ENCODE results near the gene SLC23A2. TPM values are rescaled to one million over a fixed set of nuclear protein-coding genes. Genes with fewer than 3 reads are reported as not detected.
"Not testable (repeated sequence)": the region's sequence is repeated elsewhere in the genome, so short reads cannot be mapped to it uniquely, and the experiment has no call there.

The SLC23A2 gene
- total RNA-seq, 6 experiments from 2014 or later = 23.4 to 41.1 (median 30.5) TPM

GRCh38 chr20:5008759-5009158, 7.4 kb upstream of the SLC23A2 start:
- H3K27me3 ChIP-seq = no peaks in the 10 kb centered on the region
- no peaks in the 10 kb centered on the region for H3K4me1 ChIP-seq
- 47% methylated on average over 5 of the region's 5 CpGs for WGBS (ENCODE audit: insufficient coverage, low coverage, low lambda C conversion rate, missing lambda C conversion rate)
- TF ChIP-seq POLR2A (IDR thresholded peaks at IDR 0.05) (no peak), CTCF (IDR thresholded peaks at IDR 0.05) (no peak)
- DNase-seq (no peak), ATAC-seq (peak; percentile 36 to 78 (median 60))
- H3K9me3 ChIP-seq = no peaks in the 10 kb centered on the region
- intact Hi-C loops (cut with DNase I) = no loop called here
- no peak overlapping the region for H3K4me3 ChIP-seq
- H3K36me3 ChIP-seq = no peaks in the 10 kb centered on the region
- no peak overlapping the region for H3K27ac ChIP-seq

- H3K27me3 ChIP-seq = no peaks in the 10 kb centered on the region
- H3K27ac ChIP-seq = no peak overlapping the region
- intact Hi-C loops (cut with DNase I) = no loop called here
- WGBS (ENCODE audit: insufficient coverage, low coverage, low lambda C conversion rate, missing lambda C conversion rate) = 69% methylated on average over 4 of the region's 4 CpGs
- H3K4me1 ChIP-seq = no peaks in the 10 kb centered on the region
- no peak overlapping the region for H3K4me3 ChIP-seq
- no peaks in the 10 kb centered on the region for H3K36me3 ChIP-seq
- ATAC-seq (no peak), DNase-seq (no peak)
- TF ChIP-seq POLR2A (IDR thresholded peaks at IDR 0.05) (no peak), CTCF (IDR thresholded peaks at IDR 0.05) (no peak)
- H3K9me3 ChIP-seq = no peaks in the 10 kb centered on the region
Measured at GRCh38 chr20:5005326-5005725, 4.0 kb upstream of the SLC23A2 start.

GRCh38 chr20:5004825-5005224, 3.5 kb upstream of the SLC23A2 start:
- WGBS (ENCODE audit: insufficient coverage, low coverage, low lambda C conversion rate, missing lambda C conversion rate) = 94% methylated on average over 7 of the region's 8 CpGs
- DNase-seq; H3K27me3 ChIP-seq; H3K36me3 ChIP-seq; H3K27ac ChIP-seq; ATAC-seq; H3K4me3 ChIP-seq; H3K4me1 ChIP-seq; H3K9me3 ChIP-seq; intact Hi-C loops (cut with DNase I): not testable (repeated sequence)

- H3K27me3 ChIP-seq = no peaks in the 10 kb centered on the region
- TF ChIP-seq POLR2A (IDR thresholded peaks at IDR 0.05) (no peak), CTCF (IDR thresholded peaks at IDR 0.05) (no peak)
- no peaks in the 10 kb centered on the region for H3K9me3 ChIP-seq
- no peak overlapping the region for H3K4me3 ChIP-seq
- H3K4me1 ChIP-seq = peaks cover 0 to 9% (median 2%) of the 10 kb centered on the region in 4 donors
- intact Hi-C loops (cut with DNase I) = no loop called here
- DNase-seq (no peak), ATAC-seq (no peak)
- H3K27ac ChIP-seq = no peak overlapping the region
- WGBS (ENCODE audit: insufficient coverage, low coverage, low lambda C conversion rate, missing lambda C conversion rate) = 74% methylated on average over 3 of the region's 3 CpGs
- no peaks in the 10 kb centered on the region for H3K36me3 ChIP-seq
Measured at GRCh38 chr20:5003626-5004025, 2.3 kb upstream of the SLC23A2 start.

- no peaks in the 10 kb centered on the region for H3K27me3 ChIP-seq
- no peak for TF ChIP-seq CTCF (IDR thresholded peaks at IDR 0.05)
- no peak for TF ChIP-seq POLR2A (IDR thresholded peaks at IDR 0.05)
- 18% methylated on average over 3 of the region's 5 CpGs for WGBS (ENCODE audit: insufficient coverage, low coverage, low lambda C conversion rate, missing lambda C conversion rate)
- intact Hi-C loops (cut with DNase I) = no loop called here
- peak in 1 of 3 donors; percentile 20 for DNase-seq
- H3K36me3 ChIP-seq = no peaks in the 10 kb centered on the region
- peak overlapping the region in 2 of 3 donors; percentile 44 to 95 for H3K4me3 ChIP-seq
- peaks cover 0 to 12% (median 2%) of the 10 kb centered on the region in 4 donors for H3K4me1 ChIP-seq
- H3K27ac ChIP-seq = no peak overlapping the region
- ATAC-seq = peak in 1 of 4 donors; percentile 1
- H3K9me3 ChIP-seq = no peaks in the 10 kb centered on the region
Measured at GRCh38 chr20:5002077-5002413, 735 bp upstream of the SLC23A2 start.
